Measurements from ENCODE around the gene IL36A.

- TF ChIP-seq CTCF (conservative IDR thresholded peaks at IDR 0.05; ENCODE audit: low read length) (no peak), EZH2phosphoT487 (IDR thresholded peaks at IDR 0.05; ENCODE audit: borderline replicate concordance, low read depth, low read length) (no peak)
Measured at GRCh38 chr2:113039158-113039557, 33.9 kb downstream of the IL36A start.
